Endothelial cell (in vitro differentiated cells): ENCODE data around the gene ZNF275. TPM values are rescaled to one million over a fixed set of nuclear protein-coding genes. Genes with fewer than 3 reads are reported as not detected.

Source experiments
- DNase-seq: peaks from one replicate; pipeline ENCODE4 v3.0.0; 2021; ENCODE audit warnings: low spot score
- H3K27ac Mint-ChIP-seq: one replicate; pipeline ENCODE4 v1.8.0; 2021; ENCODE audit warnings: mixed read lengths, inconsistent platforms; ENCODE audit not compliant: unreplicated experiment
- H3K27me3 Mint-ChIP-seq: one replicate; pipeline ENCODE4 v1.8.0; 2021; ENCODE audit warnings: mild to moderate bottlenecking, moderate library complexity, mixed read lengths, inconsistent platforms; ENCODE audit not compliant: unreplicated experiment
- H3K36me3 Mint-ChIP-seq: one replicate; pipeline ENCODE4 v1.8.0; 2021; ENCODE audit warnings: mild to moderate bottlenecking, low read depth, mixed read lengths, inconsistent platforms; ENCODE audit not compliant: unreplicated experiment
- H3K4me1 Mint-ChIP-seq: one replicate; pipeline ENCODE4 v1.8.0; 2021; ENCODE audit warnings: mild to moderate bottlenecking, mixed read lengths, inconsistent platforms; ENCODE audit not compliant: unreplicated experiment
- H3K4me3 Mint-ChIP-seq: one replicate; pipeline ENCODE4 v1.8.0; 2021; ENCODE audit warnings: mild to moderate bottlenecking, mixed read lengths, inconsistent platforms; ENCODE audit not compliant: unreplicated experiment
- H3K9me3 Mint-ChIP-seq: one replicate; pipeline ENCODE4 v1.8.0; 2021; ENCODE audit warnings: mixed read lengths, inconsistent platforms; ENCODE audit not compliant: unreplicated experiment
- total RNA-seq: library from RNA; stranded (reverse); fragmentation: NEBNext Ultra II Directional; extraction: Animal tissue kit (Norgen Biotek cat#: 25700); gene quantifications from one replicate; pipeline ENCODE4 v1.2.1, GENCODE V29; 2021; ENCODE audit not compliant: unreplicated experiment
- TF ChIP-seq, protein P1 (sequence below): fragments of 200-600 bp; sonication (generic); IDR thresholded peaks from one replicate; pipeline ENCODE4 v1.5.0; 2021; ENCODE audit warnings: antibody characterized with exemption; ENCODE audit not compliant: unreplicated experiment

The ZNF275 gene
- total RNA-seq, 1 donor from 2014 or later = 14.4 TPM

DNA sequence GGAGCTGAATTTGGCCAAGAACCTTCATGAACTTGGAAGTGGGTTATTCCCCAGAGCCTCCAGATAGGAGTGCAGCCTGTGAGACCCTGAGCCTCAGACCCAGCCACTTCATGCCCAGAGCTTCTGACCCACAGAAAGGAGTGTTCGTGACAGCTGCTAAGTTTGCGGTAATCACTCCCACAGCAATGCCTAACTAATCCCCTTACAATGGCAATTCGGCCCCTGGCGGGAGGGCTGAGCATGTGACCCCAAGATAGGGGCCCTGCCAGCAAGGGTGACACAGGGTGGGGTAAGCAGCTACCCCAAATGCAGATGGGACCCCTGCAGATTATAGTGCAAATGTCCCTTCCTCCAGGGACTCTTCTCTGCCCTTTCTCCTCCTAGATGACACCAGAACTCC lies 44.7 kb downstream of the ZNF275 start:
- peaks cover 5% of the 10 kb centered on the region for H3K4me1 Mint-ChIP-seq
- no peak overlapping the region for H3K4me3 Mint-ChIP-seq
- H3K36me3 Mint-ChIP-seq = no peaks in the 10 kb centered on the region
- no peak overlapping the region for H3K27ac Mint-ChIP-seq
- DNase-seq = no peak
- peaks cover 2% of the 10 kb centered on the region for H3K27me3 Mint-ChIP-seq
- H3K9me3 Mint-ChIP-seq = no peaks in the 10 kb centered on the region
- TF ChIP-seq, protein P1, sequence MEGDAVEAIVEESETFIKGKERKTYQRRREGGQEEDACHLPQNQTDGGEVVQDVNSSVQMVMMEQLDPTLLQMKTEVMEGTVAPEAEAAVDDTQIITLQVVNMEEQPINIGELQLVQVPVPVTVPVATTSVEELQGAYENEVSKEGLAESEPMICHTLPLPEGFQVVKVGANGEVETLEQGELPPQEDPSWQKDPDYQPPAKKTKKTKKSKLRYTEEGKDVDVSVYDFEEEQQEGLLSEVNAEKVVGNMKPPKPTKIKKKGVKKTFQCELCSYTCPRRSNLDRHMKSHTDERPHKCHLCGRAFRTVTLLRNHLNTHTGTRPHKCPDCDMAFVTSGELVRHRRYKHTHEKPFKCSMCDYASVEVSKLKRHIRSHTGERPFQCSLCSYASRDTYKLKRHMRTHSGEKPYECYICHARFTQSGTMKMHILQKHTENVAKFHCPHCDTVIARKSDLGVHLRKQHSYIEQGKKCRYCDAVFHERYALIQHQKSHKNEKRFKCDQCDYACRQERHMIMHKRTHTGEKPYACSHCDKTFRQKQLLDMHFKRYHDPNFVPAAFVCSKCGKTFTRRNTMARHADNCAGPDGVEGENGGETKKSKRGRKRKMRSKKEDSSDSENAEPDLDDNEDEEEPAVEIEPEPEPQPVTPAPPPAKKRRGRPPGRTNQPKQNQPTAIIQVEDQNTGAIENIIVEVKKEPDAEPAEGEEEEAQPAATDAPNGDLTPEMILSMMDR = no peak

DNA sequence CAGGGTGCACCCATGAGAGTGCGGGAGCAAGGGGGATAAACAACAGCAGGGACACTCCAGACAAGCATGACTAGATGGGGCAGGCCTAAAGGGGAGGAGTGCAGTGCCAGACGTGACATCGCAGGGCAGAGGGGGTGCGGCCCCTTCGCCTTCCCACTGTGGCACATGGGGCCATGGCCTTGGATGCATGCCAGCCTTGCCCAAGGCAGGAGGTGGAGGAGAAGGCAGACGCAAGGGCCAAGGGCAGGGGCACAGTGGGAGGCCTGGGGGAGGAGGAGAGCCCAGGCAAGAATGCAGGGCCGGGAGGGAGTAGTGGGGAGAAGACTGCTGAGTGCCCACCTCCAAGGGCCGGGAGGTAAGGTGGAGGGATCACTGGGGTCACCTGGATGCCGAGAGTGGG lies 45.6 kb downstream of the ZNF275 start:
- DNase-seq = no peak
- TF ChIP-seq, protein P1 = no peak
- Mint-ChIP-seq H3K4me3 (no peak overlapping the region), H3K9me3 (no peaks in the 10 kb centered on the region), H3K27me3 (peaks cover 2% of the 10 kb centered on the region), H3K4me1 (peaks cover 5% of the 10 kb centered on the region), H3K36me3 (no peaks in the 10 kb centered on the region), H3K27ac (no peak overlapping the region)

DNA sequence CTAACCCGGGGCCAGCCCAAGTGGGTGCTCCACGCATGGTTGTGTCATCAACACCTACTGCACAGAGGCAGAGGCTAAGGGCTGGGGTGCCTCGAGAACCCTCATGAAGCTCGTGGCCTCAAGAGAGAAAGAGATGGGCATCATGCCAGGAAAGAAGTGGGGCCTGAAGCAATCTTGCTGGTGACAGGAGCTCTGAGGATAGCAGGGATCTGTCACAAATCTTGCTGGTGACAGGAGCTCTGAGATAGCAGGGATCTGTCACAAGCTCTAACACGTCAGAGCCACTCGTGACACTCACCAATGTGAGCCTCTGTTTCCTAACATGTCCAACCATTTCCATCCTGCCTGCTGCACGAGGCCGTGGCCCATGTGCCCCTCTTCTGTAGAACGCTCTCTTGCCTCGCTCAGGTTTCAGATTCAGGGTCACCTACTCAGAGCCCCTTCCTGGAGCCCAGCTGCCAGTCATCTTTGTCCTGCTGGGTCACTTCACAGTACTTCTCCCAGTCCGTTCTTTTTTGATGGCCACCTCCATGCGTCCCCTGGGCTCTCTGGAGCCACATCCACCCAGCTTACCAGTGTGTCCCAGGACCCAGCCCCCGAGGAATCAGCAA lies 46.1 kb downstream of the ZNF275 start:
- no peaks in the 10 kb centered on the region for H3K36me3 Mint-ChIP-seq
- peak overlapping the region; percentile 77 for H3K27ac Mint-ChIP-seq
- no peaks in the 10 kb centered on the region for H3K9me3 Mint-ChIP-seq
- peaks cover 5% of the 10 kb centered on the region for H3K4me1 Mint-ChIP-seq
- TF ChIP-seq, protein P1 = no peak
- H3K27me3 Mint-ChIP-seq = peaks cover 2% of the 10 kb centered on the region
- H3K4me3 Mint-ChIP-seq = no peak overlapping the region
- DNase-seq = no peak

DNA sequence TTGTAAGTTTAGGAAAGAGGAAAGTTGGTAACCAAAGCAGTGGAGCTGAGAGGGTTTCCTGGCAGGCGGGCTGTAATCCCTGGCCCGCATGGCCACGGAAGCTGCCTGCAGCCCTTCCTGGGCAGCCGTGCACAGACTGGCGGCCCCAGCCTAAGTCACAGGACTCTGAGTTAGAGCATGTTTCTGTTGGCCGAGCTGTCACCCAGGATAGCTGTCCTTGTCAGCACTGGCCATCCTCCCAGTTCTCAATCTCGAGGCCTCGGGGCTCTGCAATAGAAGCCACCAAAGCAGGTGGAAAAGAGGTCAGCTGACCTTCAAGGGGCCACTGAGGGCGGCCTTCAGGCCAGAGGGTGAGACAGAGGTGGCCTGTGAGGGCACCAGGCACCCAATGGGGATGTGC lies 46.7 kb downstream of the ZNF275 start:
- H3K27me3 Mint-ChIP-seq = peaks cover 2% of the 10 kb centered on the region
- DNase-seq = peak; percentile 9
- no peak overlapping the region for H3K4me3 Mint-ChIP-seq
- no peaks in the 10 kb centered on the region for H3K9me3 Mint-ChIP-seq
- no peak overlapping the region for H3K27ac Mint-ChIP-seq
- H3K4me1 Mint-ChIP-seq = peaks cover 5% of the 10 kb centered on the region
- H3K36me3 Mint-ChIP-seq = no peaks in the 10 kb centered on the region
- TF ChIP-seq, protein P1 = no peak

DNA sequence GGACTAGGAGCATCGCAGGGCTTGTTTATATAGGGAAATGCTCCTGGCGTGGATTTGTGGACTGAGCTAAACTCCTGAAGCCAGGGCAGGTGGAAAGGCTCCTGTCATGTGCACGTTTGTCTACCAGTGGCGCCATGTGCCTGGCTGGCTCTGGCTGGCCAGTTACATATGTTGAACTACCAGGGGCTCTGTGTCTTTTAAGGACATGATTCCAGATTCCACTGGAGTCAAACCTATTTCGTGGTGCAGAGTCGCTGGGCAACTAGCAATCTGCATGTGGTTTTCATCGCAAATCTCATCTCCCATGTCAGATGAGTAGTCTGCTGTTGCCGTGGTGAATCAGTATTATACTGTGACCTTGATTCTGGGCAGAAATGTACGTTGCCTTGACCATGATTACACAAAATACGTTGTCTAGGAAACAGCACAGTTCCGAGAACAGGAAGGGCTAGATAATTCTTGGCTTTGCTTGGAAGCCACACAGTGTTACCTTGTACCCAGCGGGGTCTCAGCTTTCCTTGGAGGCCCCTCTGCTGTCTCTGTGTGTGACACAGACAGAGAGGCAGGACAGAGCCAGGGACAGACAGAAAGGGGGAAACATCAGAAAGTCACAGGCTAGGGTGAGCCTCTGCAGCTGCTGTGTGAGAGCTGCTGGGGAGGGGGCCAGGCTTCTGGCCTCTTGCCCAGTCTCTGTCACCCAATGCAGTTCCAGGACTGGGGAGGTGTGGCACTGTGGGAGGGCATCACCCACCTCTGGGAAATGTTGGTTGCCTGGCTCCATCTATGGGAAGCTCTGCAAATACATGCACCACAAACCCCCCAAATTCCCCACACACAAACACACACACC lies 48.0 kb downstream of the ZNF275 start:
- TF ChIP-seq, protein P1 = no peak

More for the DNA sequence above, 48.0 kb downstream of the ZNF275 start:
- H3K36me3 Mint-ChIP-seq = no peaks in the 10 kb centered on the region
- DNase-seq = peak; percentile 11
- no peaks in the 10 kb centered on the region for H3K27me3 Mint-ChIP-seq
- H3K4me1 Mint-ChIP-seq = peaks cover 8% of the 10 kb centered on the region
- no peak overlapping the region for H3K4me3 Mint-ChIP-seq
- H3K9me3 Mint-ChIP-seq = no peaks in the 10 kb centered on the region
- no peak overlapping the region for H3K27ac Mint-ChIP-seq
